HepG2 (cell line): ENCODE data around the gene SLC13A2. TPM values are rescaled to one million over a fixed set of nuclear protein-coding genes. Genes with fewer than 3 reads are reported as not detected.

Experiments used
- CEBPG ChIP-seq: IDR thresholded peaks from 2 replicates; pipeline ENCODE4 v1.6.1; 2016
- DDIT3 ChIP-seq: sonication (generic); formaldehyde crosslinking; IDR thresholded peaks from 2 replicates; pipeline ENCODE4 v1.4.0; 2020; ENCODE audit warnings: mild to moderate bottlenecking, missing genetic modification reagents
- GATAD2A ChIP-seq: IDR thresholded peaks from 2 replicates; pipeline ENCODE4 v1.6.1; 2016
- ISX ChIP-seq: sonication (generic); formaldehyde crosslinking; conservative IDR thresholded peaks from 2 replicates; pipeline ENCODE4 v1.5.0; 2020; ENCODE audit warnings: missing genetic modification reagents
- KAT2B ChIP-seq: fragments of 150-350 bp; IDR thresholded peaks from 2 replicates; pipeline ENCODE4 v1.6.1; 2014; ENCODE audit warnings: low read depth, low read length, borderline replicate concordance
- NFATC3 ChIP-seq: sonication (generic); formaldehyde crosslinking; IDR thresholded peaks from 2 replicates; pipeline ENCODE4 v1.5.1; 2020; ENCODE audit warnings: mild to moderate bottlenecking, missing genetic modification reagents
- NFE2 ChIP-seq: sonication (generic); formaldehyde crosslinking; IDR thresholded peaks from 2 replicates; pipeline ENCODE4 v1.4.0; 2020; ENCODE audit warnings: missing genetic modification reagents
- RARA ChIP-seq: IDR thresholded peaks from 2 replicates; pipeline ENCODE4 v1.6.1; 2016; ENCODE audit warnings: missing genetic modification reagents, missing compliant biosample characterization
- RBM39 ChIP-seq: fragments of 200-400 bp; formaldehyde crosslinking; IDR thresholded peaks from one replicate; pipeline ENCODE4 v1.6.1; 2018; ENCODE audit warnings: antibody characterized with exemption, mild to moderate bottlenecking, low read depth, low read length; ENCODE audit not compliant: poor library complexity, severe bottlenecking
- REL ChIP-seq: sonication (generic); formaldehyde crosslinking; conservative IDR thresholded peaks from 2 replicates; pipeline ENCODE4 v1.8.0; 2022; ENCODE audit warnings: mild to moderate bottlenecking, missing genetic modification reagents, moderate library complexity
- RFX1 ChIP-seq: fragments of 450-650 bp; IDR thresholded peaks from 2 replicates; pipeline ENCODE4 v1.6.1; 2017
- TEAD3 ChIP-seq: optimal IDR thresholded peaks from 2 replicates; pipeline ENCODE3; 2016; ENCODE audit warnings: borderline replicate concordance
- ZNF546 ChIP-seq: sonication (generic); formaldehyde crosslinking; conservative IDR thresholded peaks from 2 replicates; pipeline ENCODE4 v1.8.1; 2023; ENCODE audit warnings: mild to moderate bottlenecking, missing genetic modification reagents
- ZNF710 ChIP-seq: sonication (generic); formaldehyde crosslinking; IDR thresholded peaks from 2 replicates; pipeline ENCODE4 v1.5.0; 2020; ENCODE audit warnings: mild to moderate bottlenecking, missing genetic modification reagents, borderline replicate concordance
- polyA plus RNA-seq, 8 experiments: library from polyadenylated mRNA; depleted of rRNA in 3 of 8; stranded (reverse) in 7 of 8; unstranded in 1 of 8; fragments of >200 nt; fragmentation: Illumina TruSeq in 4 of 8; extraction: Trizol in 4 of 8; gene quantifications; 2 replicates each; pipeline versions ENCODE4 v1.2.1 to v1.2.3, GENCODE V29; 2011 to 2016; ENCODE audit warnings: low read depth in 4 of 8, missing spikeins in 1 of 8, mixed read lengths in 1 of 8; ENCODE audit not compliant: insufficient read depth in 1 of 8
- total RNA-seq, 5 experiments: library from RNA; depleted of rRNA; stranded (reverse); fragments of >200 nt; fragmentation: Illumina TruSeq; extraction: Trizol; gene quantifications; 2 replicates each; pipeline ENCODE4 v1.2.3, GENCODE V29; 2016; ENCODE audit warnings: low read depth in 1 of 5

Gene SLC13A2
- total and polyA plus RNA-seq, 2 of the 13 experiments (the other 11 are each of a cell fraction or from before 2014, with no cell fraction given): 0.07 TPM; not detected in 1

GRCh38 chr17:28524476-28525424, 51.3 kb downstream of the SLC13A2 start (continued):
- TF ChIP-seq DDIT3 (CRISPR knock-in tag): no peak
- TF ChIP-seq GATAD2A (CRISPR knock-in tag): no peak
- TF ChIP-seq CEBPG (CRISPR knock-in tag): peak; percentile 76
- TF ChIP-seq KAT2B: no peak
- TF ChIP-seq ISX (CRISPR knock-in tag): no peak
- TF ChIP-seq ZNF710 (CRISPR knock-in tag): no peak
- TF ChIP-seq NFE2 (CRISPR knock-in tag): no peak
- no peak for TF ChIP-seq NFATC3
- no peak for TF ChIP-seq REL (CRISPR knock-in tag)
- no peak for TF ChIP-seq ZNF546 (CRISPR knock-in tag)
- 0 out of 2 replicates have a peak, but pooled peaks have one; percentile 13 for TF ChIP-seq RARA (CRISPR knock-in tag)
- no peak for TF ChIP-seq RFX1
- TF ChIP-seq RBM39: no peak
- TF ChIP-seq TEAD3 (CRISPR knock-in tag): peak; percentile 56
